ENCODE data around the gene GATAD2A.
A peak's percentile ranks its signal among the peaks of the same experiment; 100 is the strongest.
"Not testable (repeated sequence)": the region's sequence is repeated elsewhere in the genome, so short reads cannot be mapped to it uniquely, and the experiment has no call there.

The GATAD2A gene

DNA sequence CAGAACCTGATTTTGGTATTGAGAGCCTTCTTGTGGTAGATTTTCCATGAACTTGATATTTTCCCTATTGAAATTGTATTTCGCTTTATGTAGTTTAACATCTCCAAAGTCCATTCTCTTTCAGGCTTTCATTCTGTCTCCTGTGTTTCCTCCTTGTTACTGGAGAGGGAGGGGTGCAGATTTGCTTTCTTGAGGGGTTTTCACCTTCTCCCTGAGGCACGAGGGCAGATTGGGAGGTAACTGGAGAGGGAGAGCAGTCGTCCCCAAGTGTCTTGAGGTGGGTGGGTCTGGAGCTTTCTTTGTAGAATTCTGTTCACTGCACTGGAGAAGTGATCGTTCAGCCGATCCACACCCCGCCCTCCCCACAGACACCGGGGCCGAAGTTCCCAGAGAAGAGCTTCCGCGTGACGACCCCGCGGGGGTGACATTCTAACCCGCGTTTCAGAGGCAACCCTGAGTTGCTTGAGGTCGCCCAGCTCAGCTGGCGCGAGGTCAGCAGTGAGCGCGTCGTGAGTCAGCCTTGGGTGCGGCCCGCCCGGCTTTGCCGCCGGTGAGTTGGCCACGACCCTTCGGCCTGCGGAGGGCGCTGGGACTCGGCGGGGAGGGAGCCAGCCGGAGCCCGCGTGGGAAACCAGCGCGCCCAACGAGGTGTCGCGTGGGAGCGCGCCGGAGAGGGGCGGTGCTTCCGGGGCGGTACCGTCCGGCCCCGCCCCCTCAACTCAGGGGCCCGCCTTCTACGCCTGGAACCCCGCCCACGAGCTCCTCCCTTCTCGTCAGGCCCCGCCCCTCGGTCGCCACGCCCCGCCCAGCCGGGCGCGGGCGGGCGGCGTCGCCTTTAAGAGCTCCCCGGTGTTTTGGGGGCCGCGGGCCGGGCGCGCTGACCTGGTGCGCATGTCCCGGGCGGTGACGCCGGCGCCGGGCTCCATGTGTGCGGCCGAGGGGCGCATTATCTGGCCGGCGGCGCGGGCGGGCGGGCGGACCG, at the start of gene GATAD2A:
Gene GATAD2A, plus strand, starts transcription at position 797 of the 982 bp plus-strand sequence. CDS start 59,671 bp downstream, outside the sequence.
- DNase-seq (ENCODE audit: low spot score) = peak; percentile 79

- no peak for DNase-seq (ENCODE audit: low spot score)
These were observed 49.0 kb upstream of the GATAD2A start for GRCh38 chr19:19356500-19356899.

DNA sequence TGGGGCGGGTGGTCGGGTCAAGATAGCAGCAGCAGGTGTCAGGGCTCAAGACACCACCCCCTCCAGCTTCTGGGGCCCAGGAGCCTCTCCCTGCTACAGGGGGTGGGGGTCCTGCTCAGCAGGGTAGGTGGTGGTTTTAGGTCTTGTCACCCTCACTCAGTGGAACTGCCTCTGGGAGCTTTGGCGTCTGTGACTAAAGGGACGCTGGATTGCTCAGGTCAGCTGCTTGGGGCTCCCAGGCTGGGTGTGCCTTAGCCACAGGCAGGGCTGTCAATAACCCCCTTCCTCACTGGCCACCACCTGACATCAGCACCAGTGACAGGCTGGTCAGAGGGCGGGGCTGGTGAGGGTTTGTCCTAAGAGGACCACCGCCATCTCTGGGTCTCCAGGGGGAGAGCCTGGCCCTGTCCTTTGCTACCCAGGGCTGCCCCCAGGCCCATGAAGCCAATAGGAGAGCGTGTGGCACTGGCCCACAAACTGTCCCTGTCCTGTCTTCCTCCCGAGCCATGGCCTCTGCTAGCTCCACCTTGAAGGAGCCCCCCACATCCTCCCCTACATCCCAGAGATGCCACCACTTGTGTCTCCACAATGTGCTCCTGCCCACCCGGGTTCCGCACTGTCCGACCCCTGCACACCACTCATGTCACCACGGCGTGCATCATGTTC, 48.4 kb upstream of the GATAD2A start:
- no peak for DNase-seq (ENCODE audit: low spot score)

DNA sequence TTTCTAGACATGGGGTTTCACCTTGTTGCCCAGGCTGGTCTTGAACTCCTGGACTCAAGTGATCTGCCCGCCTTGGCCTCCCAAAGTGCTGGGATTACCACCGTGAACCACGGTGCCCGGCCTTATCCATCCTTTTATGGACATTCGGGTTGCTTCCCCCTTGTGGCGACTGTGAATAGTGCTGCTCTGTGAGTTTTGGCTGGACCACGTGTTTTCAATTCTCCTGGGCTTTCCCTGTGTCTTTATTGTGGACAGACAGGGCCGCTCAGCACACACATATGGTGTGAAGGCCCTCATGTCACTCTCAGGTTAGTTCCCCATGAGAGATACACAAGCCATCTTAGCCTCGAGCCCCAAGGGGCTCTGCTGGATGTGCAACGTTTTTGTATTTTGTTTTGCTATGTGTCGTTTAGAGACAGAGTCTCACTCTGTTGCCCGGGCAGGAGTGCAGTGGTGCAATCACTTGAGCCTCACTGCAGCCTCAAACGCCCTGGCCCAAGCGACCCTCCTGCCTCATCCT, 44.3 kb upstream of the GATAD2A start:
- DNase-seq (ENCODE audit: low spot score) = peak; percentile 91

DNA sequence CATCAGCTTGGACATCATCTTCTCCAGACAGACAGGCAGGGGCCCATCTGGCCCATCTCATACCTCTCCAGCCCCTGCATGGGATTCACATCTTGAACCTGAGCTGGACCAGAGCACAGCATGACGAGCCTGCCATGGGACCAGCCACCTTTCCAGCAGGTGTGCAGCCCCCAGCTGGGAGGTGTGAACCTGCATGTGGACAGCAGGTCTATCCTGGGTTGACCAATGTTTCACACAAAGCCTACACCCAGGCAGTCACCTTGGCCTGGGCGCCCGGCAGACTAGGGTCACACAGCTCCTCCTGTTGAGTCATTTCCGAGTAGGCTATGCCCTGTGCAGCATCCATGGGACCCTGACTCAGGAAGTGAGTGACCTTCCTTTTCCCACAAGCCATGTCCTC, 43.4 kb upstream of the GATAD2A start:
- no peak for DNase-seq (ENCODE audit: low spot score)

DNA sequence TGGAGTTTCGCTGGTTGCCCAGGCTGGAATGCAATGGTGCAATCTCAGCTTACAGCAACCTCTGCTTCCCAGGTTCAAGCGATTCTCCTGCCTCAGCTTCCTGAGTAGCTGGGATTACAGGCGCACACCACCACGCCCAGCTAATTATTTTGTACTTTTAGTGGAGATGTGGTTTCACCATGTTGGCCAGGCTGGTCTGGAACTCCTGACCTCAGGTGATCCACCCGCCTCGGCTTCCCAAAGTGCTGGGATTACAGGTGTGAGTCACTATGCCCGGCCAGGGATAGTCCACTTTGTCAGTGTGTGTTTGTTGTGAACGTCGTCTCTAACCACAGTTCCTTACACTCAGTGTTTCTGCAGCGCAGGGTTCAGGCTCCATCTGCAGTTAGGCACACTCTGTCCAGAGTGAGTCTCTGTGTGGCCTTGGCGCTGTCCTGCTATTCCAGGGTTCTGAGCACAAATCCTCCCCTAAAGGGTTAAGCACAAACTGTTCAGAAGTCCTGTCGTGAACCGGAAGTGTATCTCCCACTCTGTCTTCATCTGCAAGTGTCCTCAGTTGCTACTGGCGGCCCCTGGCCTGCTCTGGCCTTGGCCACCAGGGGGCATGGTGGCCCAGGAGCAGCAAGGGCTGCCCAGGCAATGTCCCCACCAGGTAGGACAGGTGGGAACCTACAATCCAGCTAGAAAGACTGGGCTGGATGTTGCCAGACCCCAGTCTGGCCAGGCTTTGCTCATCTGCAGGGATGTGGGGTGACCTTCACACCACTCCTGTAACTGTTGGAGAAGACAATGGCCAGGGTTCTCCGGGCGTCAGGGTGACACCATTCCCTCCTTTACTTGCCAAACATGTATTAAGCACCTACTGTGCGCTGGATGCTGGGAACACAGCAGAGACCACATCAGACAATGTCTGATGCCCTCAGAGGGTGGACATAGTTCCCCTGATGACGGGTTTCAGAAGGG, 38.8 kb upstream of the GATAD2A start:
- DNase-seq (ENCODE audit: low spot score) = peak; percentile 88

- no peak for DNase-seq (ENCODE audit: low spot score)
These were observed 37.4 kb upstream of the GATAD2A start for GRCh38 chr19:19368087-19368486.

- DNase-seq (ENCODE audit: low spot score) = no peak
These were observed 34.4 kb upstream of the GATAD2A start for GRCh38 chr19:19371059-19371458.

GRCh38 chr19:19372656-19373416, 32.6 kb upstream of the GATAD2A start:
- peak; percentile 61 for DNase-seq (ENCODE audit: low spot score)

- no peak for DNase-seq (ENCODE audit: low spot score)
These were observed 25.9 kb upstream of the GATAD2A start for GRCh38 chr19:19379527-19379926.

DNA sequence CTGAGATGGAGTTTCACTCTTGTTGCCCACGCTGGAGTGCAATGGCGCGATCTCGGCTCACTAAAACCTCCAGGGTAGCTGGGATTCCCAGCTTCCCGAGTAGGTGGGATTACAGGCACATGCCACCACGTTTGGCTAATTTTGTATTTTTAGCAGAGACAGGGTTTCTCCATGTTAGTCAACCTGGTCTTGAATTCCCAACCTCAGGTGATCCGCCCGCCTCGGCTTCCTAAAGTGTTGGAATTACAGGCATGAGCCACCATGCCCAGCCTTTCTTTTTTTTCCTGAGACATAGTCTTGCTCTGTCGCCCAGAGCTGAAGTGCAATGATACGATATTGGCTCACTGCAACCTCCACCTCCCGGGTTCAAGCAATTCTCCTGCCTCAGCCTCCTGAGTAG, 25.2 kb upstream of the GATAD2A start:
- not testable (repeated sequence) for DNase-seq (ENCODE audit: low spot score)

GRCh38 chr19:19381007-19381926, 24.2 kb upstream of the GATAD2A start:
- DNase-seq (ENCODE audit: low spot score) = no peak

- DNase-seq (ENCODE audit: low spot score) = no peak
These were observed 23.4 kb upstream of the GATAD2A start for GRCh38 chr19:19382118-19382517.

DNA sequence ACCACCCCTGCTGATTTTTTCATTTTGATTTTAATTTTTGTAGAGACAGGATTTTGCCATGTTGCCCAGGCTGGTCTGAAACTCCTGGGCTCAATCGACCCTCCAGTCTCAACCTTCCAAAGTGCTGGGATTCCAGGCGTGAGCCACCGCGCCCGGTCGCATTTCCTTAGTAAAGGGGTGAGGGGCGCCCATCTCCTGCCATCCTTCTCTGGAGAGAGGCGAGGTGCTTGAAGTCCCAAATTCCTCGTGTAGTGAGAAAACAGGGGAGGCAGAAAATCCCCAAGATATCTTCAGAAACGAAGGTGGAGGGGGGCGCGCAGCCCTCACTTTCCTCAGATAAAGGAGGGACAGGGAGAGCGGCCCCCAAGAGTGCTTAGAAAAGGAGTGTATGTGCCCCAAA, 21.0 kb upstream of the GATAD2A start:
- DNase-seq (ENCODE audit: low spot score) = no peak

- DNase-seq (ENCODE audit: low spot score) = peak; percentile 99
These were observed 20.2 kb upstream of the GATAD2A start for GRCh38 chr19:19385131-19385895.

- no peak for DNase-seq (ENCODE audit: low spot score)
These were observed 19.3 kb upstream of the GATAD2A start for GRCh38 chr19:19385896-19386869.

- no peak for DNase-seq (ENCODE audit: low spot score)
These were observed 18.4 kb upstream of the GATAD2A start for GRCh38 chr19:19387108-19387507.

Data from HuH-7 (cell line).